Fibroblast of the aortic adventitia (primary cell): ENCODE results near the gene GOPC. TPM values are rescaled to one million over a fixed set of nuclear protein-coding genes. Genes with fewer than 3 reads are reported as not detected.

Experiments
- DNase-seq: peaks from one replicate; pipeline ENCODE4 v3.0.0-alpha.2; 2010; ENCODE audit warnings: low read depth
- H3K4me3 ChIP-seq: 2 replicates; pipeline ENCODE4 v1.5.1; 2011; ENCODE audit warnings: low read depth, mild to moderate bottlenecking, control low read depth, low read length, moderate library complexity
- total RNA-seq: library from RNA; depleted of rRNA; stranded (reverse); fragments of >200 nt; gene quantifications from 2 replicates; pipeline ENCODE4 v1.2.3, GENCODE V29; 2012; ENCODE audit warnings: low replicate concordance
- TF ChIP-seq, protein P1 (sequence below): IDR thresholded peaks from 2 replicates; pipeline ENCODE4 v1.5.1; 2011; ENCODE audit warnings: mild to moderate bottlenecking, low read length, control low read depth, inconsistent platforms; ENCODE audit not compliant: insufficient read depth

GOPC gene
- total RNA-seq, 1 donor = 37.3 TPM

GRCh38 chr6:117558818-117559217 lies 43.5 kb downstream of the GOPC start:
- TF ChIP-seq, protein P1, sequence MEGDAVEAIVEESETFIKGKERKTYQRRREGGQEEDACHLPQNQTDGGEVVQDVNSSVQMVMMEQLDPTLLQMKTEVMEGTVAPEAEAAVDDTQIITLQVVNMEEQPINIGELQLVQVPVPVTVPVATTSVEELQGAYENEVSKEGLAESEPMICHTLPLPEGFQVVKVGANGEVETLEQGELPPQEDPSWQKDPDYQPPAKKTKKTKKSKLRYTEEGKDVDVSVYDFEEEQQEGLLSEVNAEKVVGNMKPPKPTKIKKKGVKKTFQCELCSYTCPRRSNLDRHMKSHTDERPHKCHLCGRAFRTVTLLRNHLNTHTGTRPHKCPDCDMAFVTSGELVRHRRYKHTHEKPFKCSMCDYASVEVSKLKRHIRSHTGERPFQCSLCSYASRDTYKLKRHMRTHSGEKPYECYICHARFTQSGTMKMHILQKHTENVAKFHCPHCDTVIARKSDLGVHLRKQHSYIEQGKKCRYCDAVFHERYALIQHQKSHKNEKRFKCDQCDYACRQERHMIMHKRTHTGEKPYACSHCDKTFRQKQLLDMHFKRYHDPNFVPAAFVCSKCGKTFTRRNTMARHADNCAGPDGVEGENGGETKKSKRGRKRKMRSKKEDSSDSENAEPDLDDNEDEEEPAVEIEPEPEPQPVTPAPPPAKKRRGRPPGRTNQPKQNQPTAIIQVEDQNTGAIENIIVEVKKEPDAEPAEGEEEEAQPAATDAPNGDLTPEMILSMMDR = no peak
- no peak overlapping the region for H3K4me3 ChIP-seq
- no peak for DNase-seq

GRCh38 chr6:117557951-117558350 lies 44.4 kb downstream of the GOPC start:
- H3K4me3 ChIP-seq = no peak overlapping the region
- no peak for DNase-seq
- TF ChIP-seq, protein P1 = no peak

GRCh38 chr6:117555882-117556498 lies 46.3 kb downstream of the GOPC start:
- no peak overlapping the region for H3K4me3 ChIP-seq
- TF ChIP-seq, protein P1 = peak; percentile 68
- peak; percentile 63 for DNase-seq

DNA sequence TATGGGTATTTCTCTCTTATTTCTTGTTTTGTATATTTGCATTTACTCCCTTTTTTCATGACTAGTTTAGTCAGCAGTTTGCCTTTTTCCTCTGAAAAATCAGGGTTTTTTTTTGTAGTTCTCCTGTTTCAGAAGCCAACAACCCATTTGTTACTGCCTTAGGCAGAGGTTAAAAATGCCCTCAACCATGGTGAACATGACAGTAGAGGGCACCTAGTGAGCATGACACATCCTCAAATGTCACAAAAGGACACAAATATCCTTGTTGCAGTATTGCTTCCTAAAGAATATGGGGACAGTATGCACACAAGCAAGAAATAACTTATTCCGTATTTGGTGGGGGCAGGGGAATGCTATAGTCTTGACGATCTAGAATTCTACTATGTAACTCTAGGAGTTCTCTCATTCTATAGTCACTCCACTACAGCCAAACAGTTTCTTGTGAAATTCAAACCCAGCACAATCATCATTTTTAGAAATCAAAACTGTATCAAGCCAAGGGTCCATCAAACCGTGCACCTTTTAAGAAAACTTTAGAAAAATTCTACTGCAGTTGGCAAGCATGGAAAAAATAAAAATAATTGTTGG lies 47.0 kb downstream of the GOPC start:
- TF ChIP-seq, protein P1 = no peak
- no peak for DNase-seq
- H3K4me3 ChIP-seq = no peak overlapping the region

GRCh38 chr6:117553142-117553541 lies 49.2 kb downstream of the GOPC start:
- TF ChIP-seq, protein P1 = no peak
- no peak for DNase-seq
- H3K4me3 ChIP-seq = no peak overlapping the region

DNA sequence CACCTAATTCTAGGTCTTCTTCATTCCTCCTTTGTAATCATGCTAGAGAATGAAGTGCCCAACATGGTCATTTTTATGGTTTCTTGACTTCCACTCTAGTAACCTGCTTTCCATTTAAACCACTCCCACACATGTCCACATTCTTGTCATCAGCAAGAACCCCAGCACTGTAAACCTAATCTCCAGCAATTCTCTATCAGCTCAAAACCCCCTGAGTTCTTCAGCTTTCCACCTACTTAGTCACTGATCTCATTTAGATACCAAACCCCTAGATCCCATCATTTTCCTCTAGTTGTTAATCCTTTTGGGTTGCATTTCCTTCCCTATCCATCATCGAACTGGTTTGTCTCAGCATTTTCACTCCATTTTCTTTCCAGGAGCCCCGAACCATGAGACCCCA lies 49.7 kb downstream of the GOPC start:
- TF ChIP-seq, protein P1 = no peak
- peak; percentile 29 for DNase-seq
- H3K4me3 ChIP-seq = no peak overlapping the region
